Left lobe of liver (tissue), 1 donor: Measurements from ENCODE around the gene UBE2I. TPM values are rescaled to one million over a fixed set of nuclear protein-coding genes. Genes with fewer than 3 reads are reported as not detected.

Experiments used
- total RNA-seq: library from RNA; stranded (reverse); gene quantifications from one replicate; pipeline ENCODE4 v1.2.1, GENCODE V29; 2021
- donor health status: DM: no; HTN: yes; CAD: no.

The UBE2I gene
- total RNA-seq, 1 donor from 2014 or later, result 28.0 TPM

Other genes starting within 250 kb of the UBE2I start
- gene SSTR5, start 236.9 kb upstream of the UBE2I start, total RNA-seq, result not detected
- gene C1QTNF8, start 213.4 kb upstream of the UBE2I start, total RNA-seq, result not detected
- 4.2 TPM for gene CACNA1H, start 156.5 kb upstream of the UBE2I start, total RNA-seq
- gene TPSG1, start 84.4 kb upstream of the UBE2I start, total RNA-seq, result 0.15 TPM
- gene TPSB2, start 79.5 kb upstream of the UBE2I start, total RNA-seq, result 1.6 TPM
- gene TPSAB1, start 68.9 kb upstream of the UBE2I start, total RNA-seq, result 1.6 TPM
- gene TPSD1, start 53.6 kb upstream of the UBE2I start, total RNA-seq, result not detected
- 8.1 TPM for gene BAIAP3, start 24.0 kb downstream of the UBE2I start, total RNA-seq
- gene TSR3, start 42.2 kb downstream of the UBE2I start, total RNA-seq, result 32.5 TPM
- gene GNPTG, start 42.3 kb downstream of the UBE2I start, total RNA-seq, result 58.3 TPM
- gene UNKL, start 105.1 kb downstream of the UBE2I start, total RNA-seq, result 14.1 TPM
- gene UQCC4, start 111.1 kb downstream of the UBE2I start, total RNA-seq, result 6.1 TPM
- gene PERCC1, start 121.4 kb downstream of the UBE2I start, total RNA-seq, result not detected
- gene CCDC154, start 134.9 kb downstream of the UBE2I start, total RNA-seq, result 1.4 TPM
- gene CLCN7, start 165.4 kb downstream of the UBE2I start, total RNA-seq, result 51.9 TPM
- gene PTX4, start 179.3 kb downstream of the UBE2I start, total RNA-seq, result not detected
- gene TELO2, start 183.7 kb downstream of the UBE2I start, total RNA-seq, result 36.4 TPM
- 7.2 TPM for gene TMEM204, start 224.0 kb downstream of the UBE2I start, total RNA-seq